SH-SY5Y (cell line): ENCODE results near the gene PLK4.

Experiments
- GATA2 ChIP-seq: IDR thresholded peaks from 2 replicates; pipeline ENCODE4 v1.6.1; 2011; ENCODE audit warnings: mild to moderate bottlenecking, low read depth, low read length
- GATA3 ChIP-seq: IDR thresholded peaks from 2 replicates; pipeline ENCODE4 v1.6.1; 2011; ENCODE audit warnings: low read depth, mild to moderate bottlenecking, low read length, moderate library complexity

Gene PLK4

DNA sequence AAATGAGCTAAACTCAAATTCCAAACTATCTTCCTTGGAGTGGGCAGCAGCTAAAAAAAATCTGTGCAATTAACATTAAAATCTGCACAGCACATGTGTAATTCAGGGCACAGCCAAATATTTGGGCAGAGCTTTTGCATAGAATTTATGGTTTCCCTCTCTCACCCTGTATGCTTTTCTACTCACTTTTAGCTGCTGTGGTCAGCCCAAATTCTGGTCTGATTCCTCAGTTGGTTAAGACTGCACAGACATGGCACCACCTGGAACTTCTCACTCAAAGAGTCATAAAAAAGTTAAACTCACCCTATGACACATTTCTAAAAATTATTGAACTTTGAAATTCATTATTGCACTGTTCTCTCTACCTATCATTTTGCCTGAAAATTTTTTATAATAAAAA lies 4.9 kb upstream of the PLK4 start:
- TF ChIP-seq GATA3 (no peak), GATA2 (no peak)

GRCh38 chr4:127881563-127881864 lies 821 bp downstream of the PLK4 start:
- TF ChIP-seq GATA2 (no peak), GATA3 (no peak)

DNA sequence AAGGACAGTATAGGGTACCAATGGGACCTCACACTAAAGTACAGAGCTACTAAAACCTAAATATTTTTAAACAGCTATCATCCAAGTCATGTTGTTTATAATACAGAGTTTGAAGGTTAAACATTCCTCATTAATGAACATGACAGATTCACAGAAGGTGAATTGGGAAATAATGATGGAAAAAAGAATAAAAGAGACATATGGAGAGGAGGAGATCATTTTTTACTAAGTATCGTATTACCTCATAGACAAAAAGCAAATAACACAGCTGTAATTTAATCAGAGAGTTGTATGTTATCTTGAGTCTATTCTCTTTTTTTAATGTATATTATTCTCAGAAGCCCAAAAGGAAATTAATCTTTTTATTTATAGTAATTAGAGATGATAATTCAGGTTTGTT lies 7.9 kb downstream of the PLK4 start:
- TF ChIP-seq GATA3 (no peak), GATA2 (no peak)

DNA sequence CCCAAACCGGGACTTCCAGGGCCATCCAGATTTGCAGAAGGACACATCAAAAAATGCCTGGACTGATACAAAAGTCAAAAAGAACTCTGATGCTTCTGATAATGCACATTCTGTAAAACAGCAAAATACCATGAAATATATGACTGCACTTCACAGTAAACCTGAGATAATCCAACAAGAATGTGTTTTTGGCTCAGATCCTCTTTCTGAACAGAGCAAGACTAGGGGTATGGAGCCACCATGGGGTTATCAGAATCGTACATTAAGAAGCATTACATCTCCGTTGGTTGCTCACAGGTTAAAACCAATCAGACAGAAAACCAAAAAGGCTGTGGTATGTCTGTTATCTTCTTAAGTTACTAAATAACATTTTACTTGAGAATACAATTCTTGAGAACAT lies 9.2 kb downstream of the PLK4 start:
- no peak for TF ChIP-seq GATA2
- TF ChIP-seq GATA3: no peak

DNA sequence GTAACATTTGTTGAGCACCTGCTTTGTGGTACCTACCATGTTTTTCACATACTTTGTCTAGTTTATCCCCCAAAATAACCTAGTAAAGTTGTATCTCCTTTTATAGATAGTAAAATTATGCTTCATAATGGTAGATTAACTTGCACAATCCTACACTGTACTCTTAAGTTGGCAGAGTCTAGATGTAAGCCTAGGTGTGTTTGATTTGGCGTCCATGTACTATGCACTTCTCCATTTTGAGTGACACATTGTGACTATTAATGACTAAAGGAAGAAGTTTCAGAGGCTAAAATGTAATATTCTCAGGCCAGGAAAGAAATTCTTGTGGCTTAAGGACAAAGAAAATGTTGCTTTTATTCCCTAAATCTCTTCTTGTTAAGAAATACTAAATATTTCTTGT lies 15.4 kb downstream of the PLK4 start:
- TF ChIP-seq GATA2 (no peak), GATA3 (no peak)

DNA sequence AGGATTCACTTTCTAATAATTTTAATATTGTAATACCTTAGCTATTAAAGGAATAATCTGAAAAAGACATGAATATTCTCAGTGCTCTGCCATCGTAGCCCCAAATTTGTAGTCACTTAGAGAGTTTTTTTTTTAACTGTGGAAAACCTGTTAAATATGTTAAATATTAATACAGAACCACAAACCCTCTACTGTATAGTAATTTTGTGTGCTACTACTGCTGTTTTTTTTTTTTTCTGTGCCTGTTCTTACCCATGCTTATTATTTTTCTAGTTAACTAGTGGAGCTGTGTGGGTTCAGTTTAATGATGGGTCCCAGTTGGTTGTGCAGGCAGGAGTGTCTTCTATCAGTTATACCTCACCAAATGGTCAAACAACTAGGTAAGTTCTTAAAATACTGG lies 15.8 kb downstream of the PLK4 start:
- TF ChIP-seq GATA2: no peak
- no peak for TF ChIP-seq GATA3

DNA sequence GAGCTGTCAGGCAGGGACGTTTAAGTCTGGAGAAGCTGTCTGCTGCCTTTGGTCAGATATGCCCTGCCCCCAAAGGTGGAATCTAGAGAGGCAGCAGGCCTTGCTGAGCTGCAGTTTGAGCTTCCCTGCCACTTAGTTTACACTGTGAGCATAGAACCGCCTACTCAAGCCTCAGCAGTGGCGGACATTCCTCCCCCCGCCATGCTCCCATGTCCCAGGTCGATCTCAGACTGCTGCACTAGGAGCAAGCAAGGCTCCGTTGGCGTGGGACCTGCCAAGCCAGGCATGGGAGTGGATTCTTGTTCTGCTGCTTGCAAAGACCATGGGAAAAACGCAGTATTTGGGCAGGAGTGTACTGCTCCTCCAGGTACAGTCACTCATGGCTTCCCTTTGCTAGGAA lies 24.3 kb downstream of the PLK4 start:
- no peak for TF ChIP-seq GATA2

DNA sequence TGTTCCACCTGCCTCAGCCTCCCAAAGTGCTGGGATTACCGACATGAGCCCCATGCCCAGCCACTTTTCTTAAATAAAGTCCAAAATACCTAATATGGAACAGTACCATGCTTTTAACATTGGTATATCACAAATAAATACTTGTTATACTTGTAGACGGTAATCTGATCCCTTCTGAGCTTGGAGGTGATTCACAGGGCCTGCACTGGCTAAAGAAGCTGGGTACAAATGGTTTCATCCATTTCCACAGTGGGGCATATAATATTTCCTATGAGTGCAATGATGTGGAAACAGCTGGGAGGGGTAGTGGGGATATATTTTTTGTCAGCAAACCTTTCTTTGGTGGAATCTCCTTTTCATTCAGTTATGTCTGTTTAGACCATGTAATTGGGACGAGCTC lies 35.8 kb downstream of the PLK4 start:
- no peak for TF ChIP-seq GATA3
- TF ChIP-seq GATA2: no peak

DNA sequence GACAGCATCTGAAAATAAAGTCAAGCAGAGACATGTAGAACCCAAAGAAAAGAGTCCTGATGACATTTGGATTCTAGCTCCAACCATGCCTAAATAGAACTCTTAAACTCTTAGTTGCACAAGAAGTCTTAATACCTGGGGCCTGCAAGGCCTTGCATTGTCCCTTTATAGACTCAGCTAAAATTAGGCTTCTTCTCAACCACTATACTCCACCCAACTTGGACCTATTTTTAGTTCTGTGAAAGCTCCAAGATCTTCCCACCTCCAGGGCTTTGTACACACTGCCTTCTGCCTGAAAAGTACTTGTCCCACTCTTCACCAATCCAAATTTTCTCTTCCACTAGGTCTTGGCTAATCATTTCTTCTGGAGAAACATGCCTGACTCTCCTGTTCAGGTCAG lies 36.5 kb downstream of the PLK4 start:
- TF ChIP-seq GATA3: no peak
- no peak for TF ChIP-seq GATA2

DNA sequence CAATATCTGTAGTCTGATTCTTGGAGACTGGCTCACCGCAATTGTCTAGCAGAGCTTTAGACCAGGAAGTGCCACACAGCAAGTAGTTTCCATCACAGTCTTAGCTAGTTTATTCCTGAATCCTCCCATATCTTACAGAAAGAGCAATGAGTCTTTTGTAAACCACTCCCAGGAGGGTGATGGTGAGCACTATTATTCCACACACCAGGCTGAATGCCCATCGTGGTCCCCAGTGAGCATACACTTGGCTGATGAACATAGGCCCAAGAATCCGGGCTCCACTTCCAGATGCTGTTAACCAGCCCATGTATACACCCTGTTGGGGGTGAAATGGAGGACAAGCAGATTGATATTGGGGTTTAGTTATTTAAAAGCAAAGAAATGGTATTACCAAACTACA lies 39.8 kb downstream of the PLK4 start:
- TF ChIP-seq GATA3: no peak
- no peak for TF ChIP-seq GATA2

DNA sequence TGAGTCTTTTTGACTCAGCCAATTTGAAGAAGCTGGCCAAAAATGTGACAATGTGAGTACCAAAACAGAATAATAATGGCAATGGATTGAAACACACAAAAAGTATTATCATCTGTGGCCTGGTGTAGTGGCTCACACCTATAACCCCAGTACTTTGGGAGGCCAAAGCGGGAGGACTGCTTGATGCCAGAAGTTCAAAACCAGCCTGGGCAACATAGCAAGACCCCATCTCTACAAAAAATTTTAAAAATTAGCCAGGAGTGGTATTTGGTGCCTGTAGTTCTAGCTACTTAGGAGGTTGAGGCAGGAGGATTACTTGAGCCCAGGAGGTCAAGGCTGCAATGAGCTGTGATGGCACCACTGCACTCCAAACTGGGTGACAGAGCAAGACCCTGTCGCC lies 41.5 kb downstream of the PLK4 start:
- TF ChIP-seq GATA3 (no peak), GATA2 (no peak)

DNA sequence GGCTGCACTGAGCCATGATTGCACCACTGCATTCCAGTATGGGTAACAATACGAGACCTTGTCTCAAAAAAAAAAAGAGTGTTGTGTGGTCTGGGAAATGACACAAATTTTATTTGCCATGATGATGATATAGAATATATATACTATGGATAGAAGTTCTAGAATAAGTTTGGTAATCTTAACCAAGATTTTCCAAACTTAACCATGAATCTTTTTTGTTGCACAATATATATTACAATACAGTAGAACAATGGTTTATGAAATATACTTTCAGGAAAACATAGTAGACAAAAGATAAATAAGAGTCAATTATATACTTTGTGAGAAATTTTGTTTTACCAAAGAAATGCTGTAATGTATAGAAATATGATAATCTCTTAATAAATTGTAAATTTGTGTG lies 49.5 kb downstream of the PLK4 start:
- TF ChIP-seq GATA2 (no peak), GATA3 (no peak)

GRCh38 chr4:127936974-127937373 lies 56.3 kb downstream of the PLK4 start:
- TF ChIP-seq GATA2: no peak
- no peak for TF ChIP-seq GATA3
